ENCODE measurements around the gene HIVEP3. TPM values are rescaled to one million over a fixed set of nuclear protein-coding genes. Genes with fewer than 3 reads are reported as not detected.

Gene HIVEP3
- total RNA-seq, 1 donor from 2014 or later, result 8.9 TPM

DNA sequence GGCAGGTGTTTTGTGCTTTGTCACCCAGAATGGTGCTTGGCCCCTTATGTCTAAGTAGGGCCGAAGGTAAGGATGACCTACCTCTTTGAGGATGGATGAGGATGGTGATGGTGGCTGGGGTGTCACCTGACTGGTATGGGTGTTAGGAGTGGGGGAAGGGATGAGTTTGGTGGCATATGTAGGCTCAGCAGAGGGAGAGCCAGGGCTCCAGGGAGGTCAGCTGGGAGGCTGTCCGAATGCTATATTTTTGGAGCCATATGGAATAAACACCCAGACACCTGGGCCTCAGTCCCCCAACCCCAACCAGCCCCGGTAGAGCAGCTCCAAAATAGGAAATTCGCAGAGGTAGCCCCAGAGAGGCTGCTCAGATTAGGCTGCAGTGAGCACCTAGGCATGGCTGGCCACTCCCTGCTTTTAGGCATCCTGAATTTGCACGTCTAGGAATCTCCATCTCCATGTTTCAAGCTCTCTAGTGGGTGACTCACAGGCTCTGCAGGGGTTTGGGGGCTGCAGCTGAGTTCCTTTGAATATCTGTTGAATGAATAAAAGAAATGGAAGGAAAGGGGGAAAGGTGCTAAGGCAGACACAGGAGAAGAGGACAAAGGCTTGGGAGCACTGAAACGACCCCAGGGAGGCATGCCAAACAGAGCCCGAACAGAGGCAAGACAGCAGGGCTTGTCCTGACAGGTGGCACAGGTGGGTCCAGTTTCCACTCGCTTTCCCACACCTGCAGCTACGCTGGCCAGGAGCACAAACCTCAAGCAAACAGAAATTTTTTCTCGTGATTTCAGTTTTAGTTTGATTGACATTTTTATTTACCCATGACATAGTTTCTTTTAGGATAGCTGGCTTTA lies 299.0 kb downstream of the HIVEP3 start:
- Histone ChIP-seq H3K9ac (ENCODE audit: low read length) (no peak overlapping the region), H3K9me3 (ENCODE audit: insufficient read depth, low read depth, low read length) (no peaks in the 10 kb centered on the region), H3K79me2 (ENCODE audit: insufficient read depth, low read length) (peaks cover 51% of the 10 kb centered on the region), H3K4me1 (ENCODE audit: insufficient read depth, low read length) (peaks cover 31% of the 10 kb centered on the region), H2AFZ (ENCODE audit: low read depth, low read length) (no peak overlapping the region), H4K20me1 (ENCODE audit: insufficient read depth, low read length) (peaks cover 46% of the 10 kb centered on the region), H3K27me3 (ENCODE audit: insufficient read depth, low read length) (no peaks in the 10 kb centered on the region), H3K4me2 (ENCODE audit: low read length) (no peak overlapping the region), H3K27ac (ENCODE audit: low read depth, low read length) (no peak overlapping the region), H3K4me3 (ENCODE audit: insufficient read depth, low read depth, low read length) (no peak overlapping the region), H3K36me3 (ENCODE audit: insufficient read depth, low read length) (peaks cover 2% of the 10 kb centered on the region)
- Mint-ChIP-seq H3K4me3 (ENCODE audit: unreplicated experiment) (no peak overlapping the region), H3K27me3 (ENCODE audit: low read depth, unreplicated experiment) (no peaks in the 10 kb centered on the region), H3K27ac (ENCODE audit: unreplicated experiment) (no peak overlapping the region), H3K36me3 (ENCODE audit: low read depth, unreplicated experiment) (peaks cover 2% of the 10 kb centered on the region), H3K4me1 (ENCODE audit: low read depth, unreplicated experiment) (peaks cover 35% of the 10 kb centered on the region), H3K9me3 (ENCODE audit: unreplicated experiment) (no peaks in the 10 kb centered on the region)
- TF ChIP-seq EZH2 (IDR thresholded peaks at IDR 0.05; ENCODE audit: insufficient read depth, low read length), result no peak
- DNase-seq (ENCODE audit: low read depth) (no peak), FAIRE-seq (no peak)

DNA sequence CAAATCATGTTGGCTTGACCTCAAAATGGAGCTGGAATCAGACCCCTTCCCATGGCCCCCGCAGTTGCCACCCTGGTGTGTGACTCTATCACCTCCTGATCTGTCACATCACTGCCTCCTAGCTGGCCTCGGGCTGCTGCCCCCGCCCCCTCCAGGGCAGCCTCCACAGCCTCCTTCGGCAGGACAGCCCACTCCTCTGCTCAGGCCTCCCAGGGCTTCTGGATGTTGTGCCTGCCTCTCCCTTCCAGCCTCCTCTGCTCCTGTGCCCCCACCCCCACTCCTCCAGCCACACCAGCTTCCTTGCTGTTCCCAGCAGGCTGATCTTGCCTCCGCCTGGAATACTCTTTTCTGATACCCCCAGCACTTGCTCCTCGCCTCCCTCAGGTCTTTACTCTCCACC lies 299.9 kb downstream of the HIVEP3 start:
- FAIRE-seq (no peak), DNase-seq (ENCODE audit: low read depth) (no peak)
- Histone ChIP-seq H4K20me1 (ENCODE audit: insufficient read depth, low read length) (peaks cover 46% of the 10 kb centered on the region), H3K27ac (ENCODE audit: low read depth, low read length) (no peak overlapping the region), H3K79me2 (ENCODE audit: insufficient read depth, low read length) (peaks cover 44% of the 10 kb centered on the region), H3K4me2 (ENCODE audit: low read length) (no peak overlapping the region), H3K36me3 (ENCODE audit: insufficient read depth, low read length) (no peaks in the 10 kb centered on the region), H3K4me1 (ENCODE audit: insufficient read depth, low read length) (peaks cover 31% of the 10 kb centered on the region), H3K4me3 (ENCODE audit: insufficient read depth, low read depth, low read length) (no peak overlapping the region), H3K27me3 (ENCODE audit: insufficient read depth, low read length) (no peaks in the 10 kb centered on the region), H3K9ac (ENCODE audit: low read length) (no peak overlapping the region), H3K9me3 (ENCODE audit: insufficient read depth, low read depth, low read length) (no peaks in the 10 kb centered on the region), H2AFZ (ENCODE audit: low read depth, low read length) (no peak overlapping the region)
- peaks cover 1% of the 10 kb centered on the region for H3K27me3 Mint-ChIP-seq (ENCODE audit: low read depth, unreplicated experiment)
- peaks cover 31% of the 10 kb centered on the region for H3K4me1 Mint-ChIP-seq (ENCODE audit: low read depth, unreplicated experiment)
- no peak overlapping the region for H3K4me3 Mint-ChIP-seq (ENCODE audit: unreplicated experiment)
- TF ChIP-seq, protein P1, sequence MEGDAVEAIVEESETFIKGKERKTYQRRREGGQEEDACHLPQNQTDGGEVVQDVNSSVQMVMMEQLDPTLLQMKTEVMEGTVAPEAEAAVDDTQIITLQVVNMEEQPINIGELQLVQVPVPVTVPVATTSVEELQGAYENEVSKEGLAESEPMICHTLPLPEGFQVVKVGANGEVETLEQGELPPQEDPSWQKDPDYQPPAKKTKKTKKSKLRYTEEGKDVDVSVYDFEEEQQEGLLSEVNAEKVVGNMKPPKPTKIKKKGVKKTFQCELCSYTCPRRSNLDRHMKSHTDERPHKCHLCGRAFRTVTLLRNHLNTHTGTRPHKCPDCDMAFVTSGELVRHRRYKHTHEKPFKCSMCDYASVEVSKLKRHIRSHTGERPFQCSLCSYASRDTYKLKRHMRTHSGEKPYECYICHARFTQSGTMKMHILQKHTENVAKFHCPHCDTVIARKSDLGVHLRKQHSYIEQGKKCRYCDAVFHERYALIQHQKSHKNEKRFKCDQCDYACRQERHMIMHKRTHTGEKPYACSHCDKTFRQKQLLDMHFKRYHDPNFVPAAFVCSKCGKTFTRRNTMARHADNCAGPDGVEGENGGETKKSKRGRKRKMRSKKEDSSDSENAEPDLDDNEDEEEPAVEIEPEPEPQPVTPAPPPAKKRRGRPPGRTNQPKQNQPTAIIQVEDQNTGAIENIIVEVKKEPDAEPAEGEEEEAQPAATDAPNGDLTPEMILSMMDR (IDR thresholded peaks at IDR 0.05; ENCODE audit: insufficient read depth, low read depth, low read length), result no peak
- no peak for TF ChIP-seq EZH2 (IDR thresholded peaks at IDR 0.05; ENCODE audit: insufficient read depth, low read length)
- peaks cover 4% of the 10 kb centered on the region for H3K36me3 Mint-ChIP-seq (ENCODE audit: low read depth, unreplicated experiment)
- no peaks in the 10 kb centered on the region for H3K9me3 Mint-ChIP-seq (ENCODE audit: unreplicated experiment)
- H3K27ac Mint-ChIP-seq (ENCODE audit: unreplicated experiment), result no peak overlapping the region

DNA sequence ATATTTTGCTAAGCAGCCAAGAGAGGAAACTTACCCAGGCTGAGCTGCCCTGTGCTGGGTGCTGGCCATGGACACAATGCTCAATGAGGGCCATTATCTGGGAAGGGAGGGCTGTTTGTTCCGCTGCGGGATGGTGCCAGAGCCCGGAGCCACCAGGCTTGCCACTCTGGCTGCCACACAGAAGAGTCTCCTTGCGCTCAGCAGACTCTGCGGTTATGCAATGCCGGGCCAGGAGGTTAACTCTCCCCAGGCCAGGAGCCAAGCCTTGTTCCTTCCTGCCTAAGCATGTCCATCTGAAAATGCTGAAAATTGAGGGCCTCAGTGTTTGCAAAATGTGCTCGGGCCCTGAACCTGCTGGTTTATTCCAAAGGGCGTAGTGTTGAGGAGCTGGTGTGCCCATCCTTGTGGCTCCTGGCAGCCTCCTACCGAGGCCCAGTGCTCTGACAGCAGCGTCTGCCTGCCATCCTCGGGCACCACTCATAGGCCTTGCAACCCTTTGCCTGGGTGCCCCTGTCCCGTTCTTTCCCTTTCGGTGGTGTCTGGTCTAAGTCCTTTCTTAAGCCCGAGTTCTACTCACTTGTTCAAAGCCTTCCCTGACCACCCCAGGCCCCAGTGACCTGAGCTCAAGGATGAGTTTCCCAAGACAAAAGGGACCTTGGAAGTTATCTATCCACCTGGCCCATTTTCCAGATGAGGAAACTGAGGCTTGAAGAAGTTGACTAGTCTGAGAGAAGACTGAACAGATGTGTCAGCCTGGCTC lies 300.5 kb downstream of the HIVEP3 start:
- Histone ChIP-seq H3K4me2 (ENCODE audit: low read length) (no peak overlapping the region), H3K4me1 (ENCODE audit: insufficient read depth, low read length) (peaks cover 25% of the 10 kb centered on the region), H3K9me3 (ENCODE audit: insufficient read depth, low read depth, low read length) (no peaks in the 10 kb centered on the region), H3K27ac (ENCODE audit: low read depth, low read length) (no peak overlapping the region), H3K27me3 (ENCODE audit: insufficient read depth, low read length) (no peaks in the 10 kb centered on the region), H3K9ac (ENCODE audit: low read length) (no peak overlapping the region), H4K20me1 (ENCODE audit: insufficient read depth, low read length) (peaks cover 46% of the 10 kb centered on the region), H2AFZ (ENCODE audit: low read depth, low read length) (no peak overlapping the region), H3K36me3 (ENCODE audit: insufficient read depth, low read length) (no peaks in the 10 kb centered on the region), H3K79me2 (ENCODE audit: insufficient read depth, low read length) (peaks cover 39% of the 10 kb centered on the region), H3K4me3 (ENCODE audit: insufficient read depth, low read depth, low read length) (no peak overlapping the region)
- peak overlapping the region; percentile 5 for H3K27ac Mint-ChIP-seq (ENCODE audit: unreplicated experiment)
- DNase-seq (ENCODE audit: low read depth) (no peak), FAIRE-seq (no peak)
- peaks cover 4% of the 10 kb centered on the region for H3K36me3 Mint-ChIP-seq (ENCODE audit: low read depth, unreplicated experiment)
- no peaks in the 10 kb centered on the region for H3K9me3 Mint-ChIP-seq (ENCODE audit: unreplicated experiment)
- H3K4me3 Mint-ChIP-seq (ENCODE audit: unreplicated experiment), result no peak overlapping the region
- peaks cover 5% of the 10 kb centered on the region for H3K27me3 Mint-ChIP-seq (ENCODE audit: low read depth, unreplicated experiment)
- TF ChIP-seq EZH2 (IDR thresholded peaks at IDR 0.05; ENCODE audit: insufficient read depth, low read length), result no peak
- TF ChIP-seq, protein P1 (IDR thresholded peaks at IDR 0.05; ENCODE audit: insufficient read depth, low read depth, low read length), result no peak
- peaks cover 26% of the 10 kb centered on the region for H3K4me1 Mint-ChIP-seq (ENCODE audit: low read depth, unreplicated experiment)

All from astrocyte (in vitro differentiated cells and primary cell).